Endothelial cell of umbilical vein (primary cell): ENCODE results near the gene C5orf47.

Source experiments
- CTCF ChIP-seq, 2 donors: IDR thresholded peaks; 1 replicate in 1 of 2; 2 replicates in 1 of 2; pipeline ENCODE4 v1.5.1; 2011; ENCODE audit warnings: low read length in 2 of 2, mild to moderate bottlenecking in 2 of 2, moderate library complexity in 2 of 2, control low read depth in 1 of 2, inconsistent platforms in 1 of 2, low read depth in 1 of 2; ENCODE audit not compliant: insufficient read depth in 1 of 2; ENCODE audit errors: extremely low read depth in 1 of 2
- EZH2 ChIP-seq: IDR thresholded peaks from 2 replicates; pipeline ENCODE4 v1.6.1; 2012; ENCODE audit warnings: borderline replicate concordance, low read depth, mild to moderate bottlenecking, moderate library complexity, low read length, inconsistent platforms; ENCODE audit not compliant: severe bottlenecking
- FOS ChIP-seq: IDR thresholded peaks from 2 replicates; pipeline ENCODE4 v1.6.1; 2011; ENCODE audit warnings: mild to moderate bottlenecking, low read length, moderate library complexity, borderline replicate concordance; ENCODE audit not compliant: insufficient read depth
- MYC ChIP-seq: IDR thresholded peaks from one replicate; pipeline ENCODE4 v1.6.1; 2011; ENCODE audit warnings: mild to moderate bottlenecking, low read depth, low read length
- POLR2A ChIP-seq: IDR thresholded peaks from 2 replicates; pipeline ENCODE4 v1.6.1; 2012; ENCODE audit warnings: low read depth, mild to moderate bottlenecking, control low read depth, low read length
- POLR2AphosphoS5 ChIP-seq: IDR thresholded peaks from 2 replicates; pipeline ENCODE4 v1.6.1; 2012; ENCODE audit warnings: low read depth, mild to moderate bottlenecking, control low read depth, low read length, moderate library complexity; ENCODE audit not compliant: insufficient read depth

- no peak for TF ChIP-seq POLR2AphosphoS5
- no peak for TF ChIP-seq CTCF (IDR thresholded peaks at IDR 0.05; ENCODE audit: extremely low read depth in 1 of 2, insufficient read depth in 1 of 2, low read depth in 1 of 2, low read length in 2 of 2)
- TF ChIP-seq POLR2A = no peak
- no peak for TF ChIP-seq FOS
- TF ChIP-seq EZH2 = no peak
- no peak for TF ChIP-seq MYC
Measured at GRCh38 chr5:174053905-174054304, 64.9 kb downstream of the C5orf47 start.
